IPS DF 6.9 (cell line): ENCODE data around the gene DNAJC18.

Source experiments
- DNase-seq: peaks from one replicate; pipeline ENCODE4 v3.0.0-alpha.2; 2013; ENCODE audit warnings: low read depth, low spot score
- H3K27ac ChIP-seq: one replicate; pipeline ENCODE4 v1.5.1; 2013; ENCODE audit warnings: low read length, control low read depth
- H3K27me3 ChIP-seq: 2 replicates; pipeline ENCODE4 v1.6.1; 2013; ENCODE audit warnings: mild to moderate bottlenecking, low read length; ENCODE audit not compliant: control insufficient read depth, insufficient read depth
- H3K36me3 ChIP-seq: 2 replicates; pipeline ENCODE4 v1.6.1; 2013; ENCODE audit warnings: low read length; ENCODE audit not compliant: control insufficient read depth, insufficient read depth
- H3K4me1 ChIP-seq: 2 replicates; pipeline ENCODE4 v1.6.1; 2013; ENCODE audit warnings: low read length; ENCODE audit not compliant: control insufficient read depth, insufficient read depth
- H3K4me3 ChIP-seq: 2 replicates; pipeline ENCODE4 v1.5.1; 2013; ENCODE audit warnings: mild to moderate bottlenecking, low read length
- H3K9me3 ChIP-seq: 2 replicates; pipeline ENCODE4 v1.6.1; 2013; ENCODE audit warnings: low read length, inconsistent platforms; ENCODE audit not compliant: control insufficient read depth, insufficient read depth
- WGBS: extraction: QIAGEN DNeasy Blood & Tissue Kit; methylation state at CpG from one replicate; pipeline ENCODE4 v1.1.7; 2013; ENCODE audit warnings: mixed read lengths, missing lambda C conversion rate; ENCODE audit not compliant: insufficient read length, insufficient coverage; 5-methylcytosine and 5-hydroxymethylcytosine counted together

Gene DNAJC18

DNA sequence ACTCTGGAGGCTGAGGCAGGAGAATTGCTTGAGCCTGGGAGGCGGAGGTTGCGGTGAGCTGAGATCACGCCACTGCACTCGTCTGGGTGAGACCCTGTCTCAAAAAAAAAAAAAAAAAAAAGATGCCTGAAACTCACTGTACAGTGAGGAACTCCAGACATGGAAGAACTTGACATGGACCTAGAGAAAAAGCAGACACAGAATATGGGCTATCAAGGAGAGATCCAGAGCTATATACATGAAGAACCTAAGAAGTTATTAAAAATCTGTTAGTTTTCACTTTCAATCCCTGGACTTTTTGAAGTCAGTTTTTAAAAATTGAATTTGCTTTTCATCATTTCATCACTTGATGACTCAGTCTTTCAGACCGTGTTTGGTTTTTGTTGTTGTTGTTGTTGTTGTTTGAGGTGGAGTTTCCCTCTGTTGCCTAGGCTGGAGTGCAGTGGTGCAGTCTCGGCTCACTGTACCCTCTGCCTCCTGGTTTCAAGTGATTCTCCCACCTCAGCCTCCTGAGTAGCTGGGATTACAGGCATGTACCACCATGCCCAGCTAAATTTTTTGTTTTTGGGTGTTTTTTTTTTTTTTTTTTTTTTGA is 77.4 kb downstream of the DNAJC18 start:
- no peaks in the 10 kb centered on the region for H3K9me3 ChIP-seq
- H3K4me3 ChIP-seq, result no peak overlapping the region
- H3K4me1 ChIP-seq, result no peaks in the 10 kb centered on the region
- H3K36me3 ChIP-seq, result peaks cover 20% of the 10 kb centered on the region; the same call in 1 of the 2 replicates
- no peak for DNase-seq
- H3K27me3 ChIP-seq, result no peaks in the 10 kb centered on the region; the same call in 1 of the 2 replicates
- no peak overlapping the region for H3K27ac ChIP-seq
- WGBS, result no CpG with 5 or more reads among the region's 6 CpGs

DNA sequence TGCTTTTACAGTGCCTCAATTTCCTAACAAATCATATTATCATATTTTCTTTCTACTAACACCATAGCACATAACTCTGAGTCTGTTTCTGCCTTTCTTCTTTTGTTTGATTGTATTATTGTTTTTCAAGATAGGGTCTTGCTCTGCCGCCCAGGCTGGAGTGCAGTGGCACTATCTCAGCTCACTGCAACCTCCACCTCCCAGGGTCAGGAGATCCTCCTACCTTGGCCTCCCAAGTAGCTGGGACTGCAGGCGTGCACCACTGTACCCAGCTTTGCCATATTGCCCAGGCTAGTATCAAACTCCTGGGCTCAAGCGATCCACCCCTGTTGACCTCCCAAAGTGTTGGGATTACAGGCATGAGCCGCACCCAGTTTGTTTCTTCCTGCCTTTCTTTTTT is 78.9 kb downstream of the DNAJC18 start:
- no CpG with 5 or more reads among the region's 4 CpGs for WGBS
- Histone ChIP-seq H3K36me3 (peaks cover 12% of the 10 kb centered on the region; the same call in 1 of the 2 replicates), H3K9me3 (no peaks in the 10 kb centered on the region), H3K27me3 (no peaks in the 10 kb centered on the region; the same call in 1 of the 2 replicates), H3K27ac (no peak overlapping the region), H3K4me3 (no peak overlapping the region), H3K4me1 (no peaks in the 10 kb centered on the region)
- DNase-seq, result no peak
